ENCODE data around the gene UBE2S. TPM values are rescaled to one million over a fixed set of nuclear protein-coding genes. Genes with fewer than 3 reads are reported as not detected.
A peak's percentile ranks its signal among the peaks of the same experiment; 100 is the strongest.

UBE2S gene
- total RNA-seq, 1 experiment from 2014 or later = 393 TPM

DNA sequence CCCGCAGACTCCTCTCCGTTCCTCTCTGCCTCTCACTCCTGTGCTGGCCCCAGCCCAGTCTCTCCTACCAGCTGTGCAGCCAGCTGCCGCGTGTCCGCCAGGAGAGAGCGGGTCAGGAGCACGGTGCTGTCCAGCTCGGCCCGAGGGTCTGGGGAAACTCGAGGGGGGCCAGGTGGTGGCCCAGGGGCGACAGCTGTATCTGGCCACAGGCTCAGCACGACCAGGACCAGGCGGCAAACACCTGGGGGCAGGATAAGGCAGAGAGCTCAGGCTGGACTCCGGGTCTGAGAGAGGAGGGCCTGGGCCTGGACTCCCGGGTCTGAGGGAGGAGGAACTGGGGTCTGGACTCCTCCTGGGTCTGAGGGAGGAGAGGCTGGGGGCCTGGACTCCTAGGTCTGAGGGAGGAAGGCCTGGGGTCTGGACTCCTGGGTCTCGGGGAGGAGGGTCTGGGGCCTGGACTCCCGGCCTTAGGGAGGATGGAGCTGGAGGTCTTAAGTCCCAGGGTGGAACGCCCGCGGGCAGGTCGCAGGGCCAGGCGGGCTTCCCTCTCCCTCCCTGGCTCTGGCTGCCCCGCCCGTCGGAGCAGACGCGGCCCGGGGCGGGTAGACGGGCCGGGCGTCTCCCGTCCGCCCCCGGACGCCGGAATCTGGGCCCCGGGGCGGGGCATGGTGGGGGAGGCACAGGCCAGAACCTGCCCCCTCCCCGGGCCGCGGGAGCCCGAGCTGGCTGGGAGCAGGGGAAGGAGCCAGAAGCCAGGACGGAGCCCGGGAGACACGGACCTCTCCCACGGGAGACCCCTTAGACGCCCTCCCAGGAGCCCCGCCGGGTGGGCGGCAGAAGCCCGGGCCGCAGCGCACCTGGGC lies 38.7 kb downstream of the UBE2S start:
- peaks cover 0 to 6% (median 0%) of the 10 kb centered on the region in 3 experiments; a peak in 1 of 7 replicates for H3K36me3 Mint-ChIP-seq (ENCODE audit: insufficient read depth in 1 of 3, low read depth in 3 of 3)
- Histone ChIP-seq H2BK120ac (ENCODE audit: low read depth, low read length, poor library complexity, severe bottlenecking) (no peak overlapping the region), H4K8ac (replicated peaks; ENCODE audit: insufficient read length, low read depth, low read length) (no peak overlapping the region), H2AFZ (ENCODE audit: low read length) (no peak overlapping the region), H2AK5ac (ENCODE audit: insufficient read length, low read length) (no peak overlapping the region), H3K4me1 (ENCODE audit: insufficient read depth, low read length) (no peaks in the 10 kb centered on the region), H3K79me1 (ENCODE audit: insufficient read depth, low read depth, low read length, poor library complexity, severe bottlenecking) (no peaks in the 10 kb centered on the region), H3K23ac (ENCODE audit: insufficient read length, low read depth, low read length) (no peak overlapping the region), H2BK15ac (ENCODE audit: low read depth, low read length) (no peak overlapping the region), H2BK12ac (ENCODE audit: insufficient read length, low read depth, low read length) (no peak overlapping the region), H3K79me2 (ENCODE audit: insufficient read depth, low read length) (no peaks in the 10 kb centered on the region), H3K18ac (ENCODE audit: insufficient read length, low read depth, low read length) (peak overlapping the region; percentile 41), H2BK20ac (ENCODE audit: low read depth, low read length, poor library complexity, severe bottlenecking) (no peak overlapping the region), H3K4me2 (ENCODE audit: insufficient read depth, insufficient read length, low read length) (peak overlapping the region; percentile 16), H3K27me3 (ENCODE audit: insufficient read depth, low read length) (peaks cover 5% of the 10 kb centered on the region), H3K27ac (ENCODE audit: insufficient read length, low read depth, low read length) (no peak overlapping the region), H3T11ph (ENCODE audit: low read length) (no peak overlapping the region), H4K91ac (ENCODE audit: insufficient read length, low read depth, low read length) (no peak overlapping the region), H2BK5ac (ENCODE audit: insufficient read length, low read length) (no peak overlapping the region), H3K23me2 (ENCODE audit: insufficient read length, low read depth, low read length, poor library complexity, severe bottlenecking) (peaks cover 10% of the 10 kb centered on the region), H3K14ac (ENCODE audit: insufficient read depth, low read length) (no peak overlapping the region; the same call in 1 of the 2 replicates), H3K4ac (ENCODE audit: low read depth, low read length) (no peak overlapping the region), H4K5ac (ENCODE audit: insufficient read length, low read depth, low read length) (no peak overlapping the region), H3K9me3 (ENCODE audit: control insufficient read depth, low read depth, low read length) (no peaks in the 10 kb centered on the region), H4K20me1 (ENCODE audit: control insufficient read depth, insufficient read depth, insufficient read length) (no peaks in the 10 kb centered on the region), H3K56ac (ENCODE audit: insufficient read length, low read depth, low read length) (no peak overlapping the region), H3K9ac (ENCODE audit: extremely low read depth, insufficient read length, low read length) (no peak overlapping the region)
- TF ChIP-seq, protein P1, sequence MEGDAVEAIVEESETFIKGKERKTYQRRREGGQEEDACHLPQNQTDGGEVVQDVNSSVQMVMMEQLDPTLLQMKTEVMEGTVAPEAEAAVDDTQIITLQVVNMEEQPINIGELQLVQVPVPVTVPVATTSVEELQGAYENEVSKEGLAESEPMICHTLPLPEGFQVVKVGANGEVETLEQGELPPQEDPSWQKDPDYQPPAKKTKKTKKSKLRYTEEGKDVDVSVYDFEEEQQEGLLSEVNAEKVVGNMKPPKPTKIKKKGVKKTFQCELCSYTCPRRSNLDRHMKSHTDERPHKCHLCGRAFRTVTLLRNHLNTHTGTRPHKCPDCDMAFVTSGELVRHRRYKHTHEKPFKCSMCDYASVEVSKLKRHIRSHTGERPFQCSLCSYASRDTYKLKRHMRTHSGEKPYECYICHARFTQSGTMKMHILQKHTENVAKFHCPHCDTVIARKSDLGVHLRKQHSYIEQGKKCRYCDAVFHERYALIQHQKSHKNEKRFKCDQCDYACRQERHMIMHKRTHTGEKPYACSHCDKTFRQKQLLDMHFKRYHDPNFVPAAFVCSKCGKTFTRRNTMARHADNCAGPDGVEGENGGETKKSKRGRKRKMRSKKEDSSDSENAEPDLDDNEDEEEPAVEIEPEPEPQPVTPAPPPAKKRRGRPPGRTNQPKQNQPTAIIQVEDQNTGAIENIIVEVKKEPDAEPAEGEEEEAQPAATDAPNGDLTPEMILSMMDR (conservative IDR thresholded peaks at IDR 0.05) = no peak
- WGBS (ENCODE audit: extremely low coverage, insufficient read length, low lambda C conversion rate) = no CpG with 5 or more reads among the region's 54 CpGs
- H3K27me3 Mint-ChIP-seq (ENCODE audit: low read depth) = peaks cover 78% of the 10 kb centered on the region
- no peak overlapping the region for H3K27ac Mint-ChIP-seq
- H3K4me1 Mint-ChIP-seq = peaks cover 27 to 38% of the 10 kb centered on the region in 2 experiments
- H3K4me3 Mint-ChIP-seq = peak overlapping the region; percentile 46 to 70; a peak in 4 of 5 replicates
- H3K9me3 Mint-ChIP-seq = peaks cover 0 to 5% of the 10 kb centered on the region in 2 experiments; a peak in 2 of 5 replicates
- DNase-seq = peak; percentile 53
